SK-N-MC (cell line): ENCODE results near the gene ABHD12.

ENCODE experiments used
- EZH2 ChIP-seq: fragments of 200-600 bp; sonication (generic); IDR thresholded peaks from one replicate; pipeline ENCODE4 v1.6.1; 2017; ENCODE audit warnings: antibody characterized with exemption
- POLR2AphosphoS5 ChIP-seq: IDR thresholded peaks from 2 replicates; pipeline ENCODE4 v1.6.1; 2012; ENCODE audit warnings: mild to moderate bottlenecking, low read depth, low read length, borderline replicate concordance

- TF ChIP-seq EZH2: no peak
- no peak for TF ChIP-seq POLR2AphosphoS5
Measured at GRCh38 chr20:25270829-25271251, 119.8 kb downstream of the ABHD12 start.
